NT2/D1 (cell line): ENCODE data around the gene FTSJ3.

Experiments
- YY1 ChIP-seq: IDR thresholded peaks from 2 replicates; pipeline ENCODE4 v1.6.1; 2011; ENCODE audit not compliant: insufficient read length, insufficient read depth
- ZNF274 ChIP-seq: IDR thresholded peaks from 2 replicates; pipeline ENCODE4 v1.6.1; 2011; ENCODE audit warnings: mild to moderate bottlenecking, low read depth, low read length

DNA sequence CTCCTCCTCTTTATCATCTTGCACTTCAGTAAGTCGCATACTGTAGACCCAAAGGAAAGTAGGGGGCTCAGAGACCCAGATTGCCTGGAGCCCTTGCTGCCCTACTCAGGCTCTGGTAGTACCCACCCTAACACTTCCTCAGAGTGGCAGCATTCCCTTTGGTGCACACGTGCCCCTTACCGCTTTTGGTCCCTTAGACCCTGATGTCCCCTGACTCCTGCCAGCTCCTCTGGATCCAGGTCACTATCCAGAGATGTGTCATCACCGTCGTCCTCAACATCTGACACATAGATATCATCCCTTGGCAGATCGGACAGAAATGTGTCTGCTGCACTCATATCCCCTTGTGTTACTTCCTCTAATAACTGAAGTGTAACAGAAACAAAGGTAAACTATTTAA is 5.7 kb downstream of the FTSJ3 start:
- TF ChIP-seq ZNF274 (no peak), YY1 (no peak)
